KBM-7 (cell line): Measurements from ENCODE around the gene BMERB1.
"Not testable (repeated sequence)": the region's sequence is repeated elsewhere in the genome, so short reads cannot be mapped to it uniquely, and the experiment has no call there.

Source experiments
- DNase-seq: peaks from one replicate; pipeline ENCODE4 v3.0.0-alpha.2; 2015
- in situ Hi-C: fragments of 300-500 bp; cut with MboI; formaldehyde crosslinking; loops from 2 replicates; pipeline ENCODE4 v1.14.3; 2020; ENCODE audit warnings: low sequenced_read_pairs, low pct_unique_long_range_greater_than_20kb, mixed read lengths

Gene BMERB1

DNA sequence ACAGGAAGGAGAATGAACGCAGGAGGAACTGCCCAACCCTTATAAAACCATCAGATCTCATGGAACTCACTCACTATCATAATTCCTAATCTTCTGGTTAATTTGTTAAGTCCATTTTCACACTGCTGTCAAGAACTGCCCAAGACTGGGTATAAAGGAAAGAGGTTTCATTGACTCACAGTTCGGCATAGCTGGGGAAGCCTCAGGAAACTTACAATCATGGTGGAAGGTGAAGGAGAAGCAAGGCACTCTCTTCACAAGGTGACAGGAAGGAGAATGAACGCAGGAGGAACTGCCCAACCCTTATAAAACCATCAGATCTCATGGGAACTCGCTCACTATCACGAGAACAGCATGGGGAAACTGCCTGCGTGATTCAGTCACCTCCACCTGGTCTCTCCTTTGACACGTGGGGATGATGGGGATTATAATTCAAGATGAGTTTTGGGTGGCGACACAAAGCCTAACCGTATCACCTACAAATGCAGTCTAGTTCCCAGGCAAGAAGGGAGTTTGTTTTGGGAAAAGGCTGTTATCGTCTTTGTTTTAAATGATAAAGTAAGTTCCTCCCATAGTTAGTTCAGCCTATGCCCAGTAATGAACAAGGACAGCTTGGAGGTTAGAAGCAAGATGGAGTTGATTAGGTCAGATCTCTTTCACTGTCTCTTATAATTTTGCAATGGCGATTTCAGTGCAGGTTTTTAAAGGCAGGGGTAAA, 139.7 kb downstream of the BMERB1 start:
- DNase-seq, in situ Hi-C loops: not testable (repeated sequence)

DNA sequence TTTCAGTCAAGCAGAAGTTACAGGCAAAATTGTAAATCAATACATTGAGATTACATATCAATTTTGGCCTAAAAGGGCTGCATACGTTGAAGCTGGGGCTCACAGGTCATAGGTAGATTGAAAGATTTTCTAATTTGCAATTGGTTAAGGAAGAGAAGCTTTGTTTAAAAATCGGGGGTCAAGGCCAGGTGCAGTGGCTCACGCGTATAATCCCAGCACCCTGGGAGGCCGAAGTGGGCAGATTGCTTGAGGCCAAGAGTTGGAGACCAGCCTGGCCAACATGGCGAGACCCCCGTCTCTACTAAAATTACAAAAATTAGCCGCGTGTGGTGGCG, 140.2 kb downstream of the BMERB1 start:
- in situ Hi-C loops: no loop called here
- no peak for DNase-seq

DNA sequence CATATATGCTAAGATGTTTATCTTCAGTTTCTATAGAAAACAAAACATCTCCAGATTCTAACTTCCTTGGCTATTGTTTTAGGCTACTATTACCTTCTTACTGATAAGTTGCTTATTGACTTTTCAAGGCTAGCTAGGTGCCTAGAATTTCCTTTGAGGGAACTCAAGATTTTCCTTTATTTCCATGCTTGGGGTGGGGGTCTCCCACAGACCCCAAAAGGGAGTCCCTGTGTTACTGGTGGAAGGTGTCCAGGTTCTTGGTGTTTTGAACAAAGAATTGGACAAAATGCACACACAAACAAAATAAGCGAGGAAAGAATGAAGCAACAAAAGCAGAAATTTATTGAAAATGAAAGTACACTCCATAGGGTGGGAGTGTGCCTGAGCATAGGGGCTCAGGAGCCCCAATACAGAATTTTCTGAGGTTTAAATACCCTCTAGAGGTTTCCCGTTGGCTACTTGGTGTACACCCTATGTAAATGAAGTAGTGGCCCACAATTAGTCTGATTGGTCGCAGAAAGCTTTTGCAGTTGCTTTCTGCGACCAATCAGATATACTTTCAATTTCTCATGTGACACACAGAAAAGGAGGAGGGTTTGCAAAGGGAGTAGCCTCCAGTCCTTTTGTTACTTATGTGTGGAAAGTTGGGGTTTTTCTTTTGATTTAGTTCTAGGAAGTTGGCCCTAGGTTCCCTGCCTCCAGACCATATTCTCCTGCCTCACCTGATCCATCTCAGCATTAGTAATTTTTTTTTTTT, 141.1 kb downstream of the BMERB1 start:
- no peak for DNase-seq
- in situ Hi-C loops: no loop called here

DNA sequence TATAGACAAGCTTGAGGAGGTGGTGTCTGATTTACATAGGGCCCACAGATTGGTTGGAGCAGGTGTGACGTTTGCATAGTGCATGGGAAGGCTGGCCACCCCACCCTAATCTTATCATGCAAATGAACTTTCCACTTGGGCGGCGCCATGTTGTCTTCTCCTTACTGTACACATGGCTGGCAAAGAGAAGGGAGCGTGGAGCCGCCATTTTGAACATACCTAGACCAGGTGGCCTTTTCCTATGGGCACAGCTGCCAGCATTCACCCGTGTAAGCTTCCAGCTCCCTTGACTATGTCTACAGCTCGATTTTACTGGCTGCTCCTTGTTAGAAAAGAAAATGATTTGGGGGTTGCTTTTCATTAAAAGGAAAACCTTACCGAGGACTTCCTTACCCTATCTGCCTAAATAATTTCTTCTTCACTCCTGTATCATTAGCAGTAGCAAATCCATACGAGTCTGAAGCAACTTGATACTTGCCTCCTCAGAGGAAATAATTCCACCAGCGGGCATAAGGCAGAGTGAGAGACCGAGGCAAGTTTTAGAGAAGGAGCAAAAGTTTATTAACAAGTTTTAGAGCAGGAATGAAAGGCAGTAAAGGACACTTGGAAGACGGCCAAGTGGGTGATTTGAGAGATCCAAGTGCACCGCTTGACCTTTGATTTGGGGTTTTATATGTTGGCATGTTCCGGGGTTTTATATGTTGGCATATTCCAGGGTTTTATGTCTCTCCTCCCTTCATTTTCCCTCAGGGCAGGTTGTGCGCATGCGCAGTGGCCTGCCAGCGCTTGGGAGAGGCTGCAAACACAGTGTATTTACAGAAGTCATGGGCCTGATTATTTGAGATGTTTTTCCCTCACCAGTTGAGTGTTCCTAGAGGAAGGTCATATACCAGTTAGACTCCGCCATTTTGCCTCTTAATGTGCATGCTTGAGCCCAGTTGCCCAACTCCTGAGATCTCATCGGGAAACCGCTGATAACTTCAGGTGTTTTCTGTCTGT, 142.9 kb downstream of the BMERB1 start:
- DNase-seq: no peak
- in situ Hi-C loops: no loop called here

DNA sequence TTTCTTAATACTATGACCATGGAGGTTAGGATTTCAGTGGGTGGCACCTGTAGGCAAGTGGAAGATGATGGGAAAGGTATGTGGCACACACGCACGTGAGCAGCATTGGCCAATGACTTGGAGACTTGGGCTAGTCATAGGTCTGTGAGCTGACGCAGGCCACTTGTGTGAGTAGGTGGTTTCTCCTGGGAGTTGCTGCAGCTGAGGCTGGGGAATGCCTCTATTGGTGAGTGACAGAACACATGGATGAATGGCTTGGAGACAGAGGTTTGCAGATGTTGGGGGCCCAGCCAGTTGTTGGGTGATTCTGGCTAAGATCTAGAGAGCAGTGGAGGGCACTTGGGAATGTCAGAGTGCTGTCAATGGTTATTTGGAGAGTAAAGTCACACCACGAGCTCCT, 144.4 kb downstream of the BMERB1 start:
- DNase-seq: no peak
- in situ Hi-C loops: no loop called here

DNA sequence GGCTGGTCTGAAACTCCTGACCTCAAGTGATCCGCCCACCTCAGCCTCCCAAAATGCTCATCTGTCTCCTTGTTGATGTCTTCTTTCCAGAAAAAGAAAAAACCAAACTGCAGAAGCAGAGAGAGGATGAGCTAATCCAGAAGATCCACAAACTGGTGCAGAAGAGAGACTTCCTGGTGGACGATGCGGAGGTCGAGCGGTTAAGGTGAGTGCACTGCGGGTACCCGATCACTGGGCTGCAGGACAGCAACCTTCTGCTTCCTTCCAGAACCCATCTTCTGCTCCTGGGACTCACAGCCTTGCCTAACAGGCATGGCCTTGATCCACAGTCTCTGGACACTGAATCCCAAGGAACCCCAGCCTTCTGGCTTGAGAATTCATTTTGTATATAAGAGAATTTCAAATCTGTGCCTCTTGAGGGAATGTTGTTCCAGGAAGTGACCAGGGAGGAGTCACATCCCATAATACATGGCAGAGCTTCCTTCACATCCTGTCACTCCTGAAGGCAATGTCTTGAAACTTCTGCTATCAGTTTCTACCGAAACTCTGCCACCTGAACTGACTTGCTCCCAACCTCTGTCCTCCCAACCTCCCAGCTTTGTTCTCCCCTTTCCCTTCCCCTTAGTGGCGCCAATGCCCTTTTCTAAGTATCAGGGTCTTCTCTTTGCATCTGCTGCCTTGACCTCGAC, 146.9 kb downstream of the BMERB1 start:
- in situ Hi-C loops: no loop called here

DNA sequence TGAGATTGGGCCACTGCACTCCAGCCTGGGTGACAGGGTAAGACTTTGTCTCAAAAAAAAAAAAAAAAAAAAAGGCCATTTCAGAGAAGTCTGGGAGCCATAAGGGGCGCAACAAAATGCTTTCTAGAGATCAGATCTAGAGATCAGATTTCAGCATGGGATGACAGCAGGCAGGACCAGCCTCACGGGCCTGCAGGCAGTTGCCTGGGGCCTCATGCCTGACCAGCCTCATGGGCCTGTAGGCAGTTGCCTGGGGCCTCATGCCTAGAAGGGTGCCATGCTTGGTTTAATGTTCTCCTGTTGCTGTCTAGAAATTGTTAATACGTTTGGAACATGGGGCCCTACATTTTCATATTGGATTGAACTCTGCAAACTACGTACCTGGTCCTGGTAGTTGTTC, 149.1 kb downstream of the BMERB1 start:
- DNase-seq: no peak
- in situ Hi-C loops: no loop called here

More for the DNA sequence above, 146.9 kb downstream of the BMERB1 start:
- peak; percentile 24 for DNase-seq

DNA sequence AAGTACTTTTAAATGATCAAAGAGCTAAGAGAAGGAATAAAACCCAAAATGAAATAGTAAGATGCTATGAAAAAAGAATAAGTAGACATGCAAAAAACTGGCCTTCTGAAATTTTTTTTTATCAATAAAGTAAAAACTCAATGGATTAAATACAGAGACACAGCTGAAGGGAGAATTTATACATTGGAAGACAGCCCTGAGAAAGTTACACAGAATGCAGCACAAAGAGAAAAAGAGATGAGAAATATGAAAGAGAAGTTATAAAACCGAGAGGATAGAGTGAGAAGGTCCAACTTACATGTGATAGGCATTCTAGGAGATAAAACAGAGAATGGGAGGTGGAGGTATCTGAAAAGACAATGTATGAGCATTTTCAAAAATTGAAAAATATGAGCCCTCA, 151.6 kb downstream of the BMERB1 start:
- in situ Hi-C loops: no loop called here
- DNase-seq: no peak

DNA sequence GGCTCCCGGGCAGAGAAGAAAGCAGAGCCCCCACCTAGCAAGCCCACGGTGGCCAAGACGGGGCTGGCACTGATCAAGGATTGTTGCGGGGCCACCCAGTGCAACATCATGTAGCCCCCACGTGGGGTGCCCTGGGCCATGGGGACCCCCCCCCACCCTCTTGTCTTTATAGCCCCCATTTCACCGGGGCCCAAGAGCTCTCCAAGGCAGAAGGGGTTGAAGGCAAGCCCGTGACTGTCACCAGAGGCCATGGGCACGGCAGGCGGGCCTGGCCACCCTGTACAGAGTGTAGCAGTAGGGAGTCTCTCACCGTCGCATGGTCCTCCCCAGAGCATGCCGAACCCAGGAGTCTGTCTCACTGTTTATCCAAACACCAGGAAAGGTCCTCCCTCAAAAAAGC, 152.3 kb downstream of the BMERB1 start:
- in situ Hi-C loops: no loop called here
- DNase-seq: no peak

DNA sequence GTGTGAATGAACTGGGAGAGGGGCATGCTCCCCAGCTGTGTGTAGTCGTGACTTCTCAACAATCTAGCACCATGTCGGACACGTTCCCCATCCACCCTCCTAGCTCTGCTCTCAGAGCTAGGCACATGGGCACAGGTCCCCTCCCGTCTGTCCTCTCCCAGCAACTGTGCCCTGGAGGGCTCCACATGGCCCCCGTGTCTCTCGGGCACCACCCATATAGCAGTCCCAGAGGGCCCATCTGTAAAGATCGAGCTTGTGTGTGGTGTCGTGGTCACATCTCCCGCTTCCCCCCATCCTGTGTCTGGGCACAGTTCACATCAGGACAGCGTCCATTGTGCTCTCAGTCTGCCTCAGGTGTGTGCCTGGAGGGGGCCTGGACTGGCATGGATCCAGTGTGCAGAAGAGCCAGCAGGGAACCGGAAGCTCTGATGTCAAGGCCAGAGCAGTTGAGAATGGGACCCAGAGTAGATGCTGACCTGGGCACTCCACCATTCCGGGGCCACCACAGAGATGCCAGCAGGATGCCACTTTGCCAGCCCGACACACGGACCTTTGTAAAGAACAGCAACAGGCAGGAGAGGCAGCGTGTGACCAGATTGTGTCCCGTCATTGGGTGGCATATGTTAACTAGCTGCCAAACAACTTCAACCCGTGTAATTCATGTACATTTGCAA, 152.9 kb downstream of the BMERB1 start:
- no peak for DNase-seq
- in situ Hi-C loops: no loop called here

DNA sequence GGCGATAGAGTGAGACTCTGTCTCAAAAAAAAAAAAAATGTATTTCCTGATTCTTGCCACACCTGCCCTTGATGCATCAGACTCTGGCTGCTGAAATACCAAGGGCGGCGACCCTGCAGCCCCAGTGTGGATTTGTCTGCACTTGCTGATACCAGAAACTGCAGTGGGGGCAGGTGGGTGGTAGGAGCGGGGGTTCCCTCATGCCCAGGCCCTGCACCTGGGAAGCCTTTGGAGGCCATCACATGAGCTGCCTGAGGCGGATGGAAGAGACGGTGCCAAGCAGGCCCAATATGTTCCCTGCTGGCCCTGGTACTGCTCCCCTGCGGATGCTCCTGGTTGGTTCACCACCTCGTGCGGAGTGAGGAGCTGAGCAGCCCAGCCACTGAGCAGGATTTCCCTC, 157.9 kb downstream of the BMERB1 start:
- DNase-seq: no peak
- in situ Hi-C loops: no loop called here

DNA sequence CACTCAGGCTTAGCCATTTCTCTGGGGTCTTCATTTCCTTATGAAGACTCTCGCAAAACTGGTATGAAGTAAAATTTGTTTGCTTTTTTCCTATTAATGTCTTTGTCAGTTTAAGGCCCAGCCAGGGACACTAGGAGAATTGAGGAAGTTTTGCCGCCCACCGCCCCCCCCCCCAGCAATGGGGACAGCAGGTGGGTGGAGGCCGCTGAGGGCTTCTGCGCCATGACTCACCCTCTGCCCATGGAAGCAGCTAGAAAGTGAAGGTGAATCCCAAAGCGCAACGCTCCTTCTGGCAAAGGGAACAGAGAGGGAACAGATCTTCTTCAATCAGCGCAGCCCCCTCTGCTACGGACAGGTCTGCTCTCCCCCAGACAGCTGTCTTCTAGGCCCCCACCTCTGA, 158.8 kb downstream of the BMERB1 start:
- DNase-seq: peak; percentile 22
- in situ Hi-C loops: no loop called here

DNA sequence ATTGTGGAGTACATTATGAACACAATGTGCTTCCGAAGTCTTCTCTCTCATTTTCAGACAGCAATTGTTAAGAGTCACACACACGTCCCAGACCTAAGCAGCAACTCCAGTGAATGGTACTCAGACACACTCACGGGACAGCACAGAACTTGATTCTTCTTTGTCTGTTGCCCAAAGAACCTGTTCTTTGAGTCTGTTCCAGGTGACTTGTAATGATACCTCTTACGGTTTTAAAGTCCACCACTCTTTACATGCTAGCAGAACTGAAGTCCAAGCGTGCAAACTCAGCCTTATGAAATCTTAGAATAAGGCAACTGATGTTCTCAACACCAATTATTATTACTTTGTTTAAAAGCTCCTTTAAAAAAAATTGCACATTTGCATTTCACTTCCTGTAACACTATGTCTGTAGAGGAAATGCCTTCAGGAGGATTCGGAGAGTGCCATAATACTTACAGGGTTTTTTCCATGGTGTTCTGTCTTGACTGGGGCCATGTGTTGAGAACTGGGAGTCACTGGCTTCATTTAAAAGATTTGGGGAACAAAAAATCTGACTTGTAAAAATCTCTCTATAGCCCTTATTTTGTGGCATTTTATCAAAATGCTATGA, 160.4 kb downstream of the BMERB1 start:
- in situ Hi-C loops: no loop called here
- DNase-seq: no peak

DNA sequence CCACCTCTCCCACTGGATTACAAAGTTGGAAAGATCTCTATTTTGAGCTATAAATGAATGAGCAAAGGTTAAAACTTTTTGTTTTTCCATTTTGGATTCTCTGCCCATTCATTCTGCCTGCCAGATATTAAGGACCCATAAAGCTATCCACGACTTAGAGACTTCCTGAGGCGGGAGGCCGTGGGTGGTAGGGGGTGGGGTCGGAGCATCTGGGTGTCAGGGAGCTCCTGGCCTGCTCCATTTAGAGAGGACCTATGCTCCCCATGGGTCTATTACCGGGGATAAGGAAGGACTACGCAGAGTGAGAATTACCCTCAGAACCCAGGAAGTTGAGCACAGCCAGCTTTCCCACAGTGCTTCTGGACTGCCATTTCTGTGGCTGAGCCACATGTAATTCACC, 162.7 kb downstream of the BMERB1 start:
- no peak for DNase-seq
- in situ Hi-C loops: no loop called here

DNA sequence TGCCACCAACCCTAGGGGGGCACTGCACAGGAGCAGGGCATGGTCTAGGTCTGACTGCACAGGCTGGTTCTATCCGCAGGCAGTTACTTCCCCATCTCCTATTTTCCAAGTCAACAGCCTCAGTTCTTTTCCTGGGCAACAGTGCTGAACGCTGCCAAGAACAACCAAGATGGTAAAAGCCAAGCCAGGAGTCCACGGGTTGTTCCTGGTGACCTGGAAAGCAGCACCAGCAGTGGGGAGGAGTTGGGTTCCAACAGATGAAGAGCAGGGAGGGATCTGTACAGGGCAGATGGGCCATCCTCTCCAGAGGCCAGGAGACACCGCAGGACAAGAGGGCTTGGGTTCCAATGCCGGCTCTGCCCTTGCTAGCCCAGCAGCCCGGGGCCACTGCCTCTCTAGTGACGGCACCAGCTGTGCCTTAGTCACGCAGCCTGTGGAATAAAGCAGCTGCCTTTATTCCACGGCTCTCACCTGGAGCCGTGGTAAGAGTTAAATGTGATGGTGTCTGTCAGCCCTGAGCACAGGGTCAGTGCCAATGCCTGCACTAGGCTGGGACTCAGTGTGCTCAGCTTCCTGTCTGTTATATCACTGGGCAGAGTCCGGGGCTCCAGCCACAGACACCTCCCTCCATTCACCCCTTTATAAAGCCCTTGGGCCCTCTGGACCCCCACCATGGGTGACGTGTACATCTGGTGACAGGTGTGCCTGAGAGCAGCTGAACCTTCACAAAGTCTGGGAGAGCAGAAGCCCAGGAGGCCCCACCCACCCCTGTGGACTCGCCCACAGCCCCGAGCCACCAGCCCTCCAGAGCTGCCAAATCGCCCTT, 163.6 kb downstream of the BMERB1 start:
- DNase-seq: no peak
- in situ Hi-C loops: no loop called here

DNA sequence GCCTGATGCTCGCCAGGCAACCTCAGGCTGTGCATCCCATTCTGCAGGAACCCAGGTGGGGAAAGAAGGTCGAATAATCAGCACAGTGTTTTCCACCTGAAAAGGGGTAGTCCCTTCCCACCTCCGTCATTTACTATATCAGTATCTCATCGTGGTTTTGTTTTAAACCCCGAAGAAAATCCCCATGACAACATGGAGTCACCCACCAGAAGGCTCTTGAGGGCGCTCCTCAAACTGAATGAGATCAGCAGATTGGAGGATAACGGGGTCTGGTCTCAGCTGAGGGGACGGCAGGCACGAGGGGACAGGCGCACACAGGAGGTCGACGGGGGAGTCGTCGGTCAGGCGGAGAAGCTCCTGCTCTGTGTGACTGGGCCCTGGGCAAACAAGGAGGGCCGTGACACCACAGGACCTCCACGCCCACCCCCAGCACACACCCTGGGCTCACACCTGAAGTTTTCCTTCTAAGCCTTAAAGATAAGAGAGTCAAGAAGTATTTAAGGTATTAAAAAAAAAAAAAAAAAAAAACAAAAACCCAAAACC, 164.3 kb downstream of the BMERB1 start:
- no peak for DNase-seq
- in situ Hi-C loops: no loop called here

DNA sequence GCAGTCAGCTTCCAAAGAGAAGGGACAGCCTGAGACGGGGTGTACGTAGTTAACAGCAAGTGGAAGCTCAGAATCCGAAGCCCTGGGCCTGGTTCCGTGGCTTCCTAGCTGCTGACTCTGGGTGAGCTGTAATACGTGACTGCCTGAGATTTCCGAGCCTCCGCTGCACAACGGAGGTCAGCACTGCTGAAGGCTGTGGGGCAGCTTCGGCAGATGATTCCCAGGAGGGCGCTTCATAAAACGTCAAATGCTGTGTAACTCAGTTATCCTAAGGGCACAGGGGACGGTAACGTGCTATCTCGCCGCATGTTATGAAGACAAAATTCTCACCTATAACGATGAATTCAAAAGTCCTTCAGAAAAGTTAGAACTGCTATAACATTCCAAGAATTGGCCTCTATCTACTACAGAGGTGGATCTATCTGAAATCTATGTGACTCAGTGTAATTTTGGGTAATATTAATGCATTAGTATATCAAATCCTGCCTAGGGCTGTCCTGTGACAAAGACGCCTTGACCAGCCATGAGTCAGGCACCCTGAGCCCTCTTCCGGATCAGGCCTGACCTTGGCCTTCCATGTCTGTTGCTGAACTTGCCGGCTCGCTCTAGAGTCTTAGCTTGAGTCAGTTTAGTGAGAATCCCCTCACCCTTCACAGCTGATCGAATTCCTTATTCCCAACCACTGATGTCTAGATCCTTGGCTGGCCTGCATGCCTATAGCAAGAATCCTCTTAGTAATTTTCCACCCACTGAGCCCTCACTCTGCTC, 165.1 kb downstream of the BMERB1 start:
- in situ Hi-C loops: no loop called here
- no peak for DNase-seq
